CD14-positive monocyte (primary cell): ENCODE measurements around the gene PTGFRN. TPM values are rescaled to one million over a fixed set of nuclear protein-coding genes. Genes with fewer than 3 reads are reported as not detected.

Experiments
- DNase-seq, 3 donors: peaks; one replicate each; pipeline ENCODE4 v3.0.0-alpha.2; 2011 to 2022
- H2AFZ ChIP-seq: 2 replicates; pipeline ENCODE4 v1.6.0; 2012; ENCODE audit warnings: mild to moderate bottlenecking, low read depth, low read length, inconsistent platforms; ENCODE audit not compliant: insufficient read depth, poor library complexity, severe bottlenecking
- H3K27ac ChIP-seq, 2 donors: 1 replicate in 1 of 2; 2 replicates in 1 of 2; pipeline ENCODE4 v1.5.1; 2012 to 2013; ENCODE audit warnings: low read length in 2 of 2, control low read depth in 1 of 2, inconsistent platforms in 1 of 2, low read depth in 1 of 2, mild to moderate bottlenecking in 1 of 2
- H3K27me3 ChIP-seq, 2 donors: one replicate each; pipeline versions ENCODE4 v1.6.0 to v1.6.1; 2011 to 2013; ENCODE audit warnings: low read length in 2 of 2; ENCODE audit not compliant: control insufficient read depth in 2 of 2, insufficient read depth in 2 of 2
- H3K36me3 ChIP-seq, 2 donors: replicated peaks in 1 of 2; 1 replicate in 1 of 2; 2 replicates in 1 of 2; pipeline versions ENCODE4 v1.5.1 to v1.6.1; 2012 to 2013; ENCODE audit warnings: low read length in 2 of 2, control low read depth in 1 of 2, inconsistent platforms in 1 of 2, mild to moderate bottlenecking in 1 of 2; ENCODE audit not compliant: insufficient read depth in 2 of 2, control insufficient read depth in 1 of 2
- H3K4me1 ChIP-seq, 2 donors: 1 replicate in 1 of 2; 2 replicates in 1 of 2; pipeline versions ENCODE4 v1.5.1 to v1.6.1; 2012 to 2013; ENCODE audit warnings: low read length in 2 of 2, control low read depth in 1 of 2, inconsistent platforms in 1 of 2, mild to moderate bottlenecking in 1 of 2, moderate library complexity in 1 of 2; ENCODE audit not compliant: insufficient read depth in 2 of 2, control insufficient read depth in 1 of 2
- H3K4me2 ChIP-seq: replicated peaks from 2 replicates; pipeline ENCODE3; 2012; ENCODE audit warnings: low read length, moderate library complexity, mild to moderate bottlenecking; ENCODE audit not compliant: poor library complexity, severe bottlenecking; ENCODE audit errors: extremely low read depth
- H3K4me3 ChIP-seq, 3 experiments: fragments of 200-600 bp in 1 of 3; sonication (generic) in 1 of 3; replicated peaks in 1 of 3; 1 replicate in 2 of 3; 2 replicates in 1 of 3; pipeline ENCODE4 v1.5.1; 2011 to 2013; ENCODE audit warnings: low read length in 3 of 3, mild to moderate bottlenecking in 3 of 3, control low read depth in 2 of 3, low read depth in 2 of 3, inconsistent platforms in 1 of 3, moderate library complexity in 1 of 3
- H3K79me2 ChIP-seq: 2 replicates; pipeline ENCODE4 v1.6.0; 2012; ENCODE audit warnings: mild to moderate bottlenecking, control low read depth, inconsistent platforms, low read length, moderate library complexity; ENCODE audit not compliant: insufficient read depth
- H3K9ac ChIP-seq: 2 replicates; pipeline ENCODE4 v1.6.0; 2017; ENCODE audit warnings: low read length, mild to moderate bottlenecking; ENCODE audit not compliant: insufficient read depth, poor library complexity, severe bottlenecking
- H3K9me3 ChIP-seq, 2 donors: replicated peaks in 1 of 2; 1 replicate in 1 of 2; 2 replicates in 1 of 2; pipeline versions ENCODE4 v1.5.1 to v1.6.1; 2012 to 2013; ENCODE audit warnings: low read length in 2 of 2, control low read depth in 1 of 2; ENCODE audit not compliant: control insufficient read depth in 1 of 2, insufficient read depth in 1 of 2
- H4K20me1 ChIP-seq: 2 replicates; pipeline ENCODE4 v1.6.0; 2012; ENCODE audit warnings: mild to moderate bottlenecking, low read length, control low read depth, moderate library complexity; ENCODE audit not compliant: insufficient read depth
- H3K27ac Mint-ChIP-seq, 7 donors: one replicate each; pipeline ENCODE4 v1.8.0; 2020; ENCODE audit warnings: mild to moderate bottlenecking in 7 of 7, mixed read lengths in 7 of 7, moderate library complexity in 6 of 7, inconsistent platforms in 2 of 7
- H3K27me3 Mint-ChIP-seq, 3 donors: one replicate each; pipeline ENCODE4 v1.8.0; 2021 to 2022; ENCODE audit warnings: low read depth in 3 of 3, mild to moderate bottlenecking in 3 of 3, mixed read lengths in 3 of 3, moderate library complexity in 3 of 3, inconsistent platforms in 1 of 3
- H3K36me3 Mint-ChIP-seq, 2 donors: one replicate each; pipeline ENCODE4 v1.8.0; 2020; ENCODE audit warnings: mixed read lengths in 2 of 2, inconsistent platforms in 1 of 2, mild to moderate bottlenecking in 1 of 2
- H3K4me1 Mint-ChIP-seq: one replicate; pipeline ENCODE4 v1.8.0; 2020; ENCODE audit warnings: mild to moderate bottlenecking, mixed read lengths
- H3K4me3 Mint-ChIP-seq, 2 donors: one replicate each; pipeline ENCODE4 v1.8.0; 2020; ENCODE audit warnings: mild to moderate bottlenecking in 2 of 2, mixed read lengths in 2 of 2, moderate library complexity in 1 of 2
- H3K9me3 Mint-ChIP-seq, 7 donors: one replicate each; pipeline ENCODE4 v1.8.0; 2020 to 2022; ENCODE audit warnings: mixed read lengths in 7 of 7, mild to moderate bottlenecking in 6 of 7, moderate library complexity in 6 of 7, inconsistent platforms in 2 of 7
- WGBS: methylation state at CpG from one replicate; pipeline ENCODE4 v1.1.5; 2013; ENCODE audit warnings: missing lambda C conversion rate; ENCODE audit not compliant: insufficient coverage; 5-methylcytosine and 5-hydroxymethylcytosine counted together
- intact Hi-C, 2 donors: fragments of 100-400 bp; cut with micrococcal nuclease; formaldehyde crosslinking; loops; one replicate each; pipeline versions ENCODE4 v1.15.0 to v1.15.1; 2023
- polyA plus RNA-seq, 3 donors: library from polyadenylated mRNA; depleted of rRNA in 1 of 3; unstranded in 2 of 3; stranded (reverse) in 1 of 3; fragments of 300-500 nt in 2 of 3; fragments of >200 nt in 1 of 3; fragmentation: Illumina TruSeq in 2 of 3; gene quantifications; 1 replicate in 2 of 3; 2 replicates in 1 of 3; pipeline ENCODE4 v1.2.3, GENCODE V29; 2012 to 2021
- TF ChIP-seq, protein P1 (sequence below): fragments of 200-600 bp; IDR thresholded peaks from one replicate; pipeline ENCODE4 v1.8.0; 2022; ENCODE audit warnings: antibody characterized with exemption, mild to moderate bottlenecking

The PTGFRN gene
- polyA plus RNA-seq, 3 donors, result 1.5 to 2.9 (median 1.6) TPM

- no peak overlapping the region for H3K4me3 ChIP-seq
- no peaks in the 10 kb centered on the region for H3K9me3 Mint-ChIP-seq
- no peaks in the 10 kb centered on the region for H3K36me3 ChIP-seq
- no peaks in the 10 kb centered on the region for H3K4me1 Mint-ChIP-seq
- no peak overlapping the region for H3K27ac Mint-ChIP-seq
- no peaks in the 10 kb centered on the region for H3K4me1 ChIP-seq
- H3K36me3 Mint-ChIP-seq, result no peaks in the 10 kb centered on the region
- H3K4me2 ChIP-seq, result no peak overlapping the region
- no peak overlapping the region for H2AFZ ChIP-seq
- H3K79me2 ChIP-seq, result no peaks in the 10 kb centered on the region
- DNase-seq, result no peak
- no peaks in the 10 kb centered on the region for H3K27me3 ChIP-seq
- no peaks in the 10 kb centered on the region for H3K9me3 ChIP-seq
- H4K20me1 ChIP-seq, result no peaks in the 10 kb centered on the region
- H3K27ac ChIP-seq, result no peak overlapping the region
- no peak overlapping the region for H3K9ac ChIP-seq
- TF ChIP-seq, protein P1, sequence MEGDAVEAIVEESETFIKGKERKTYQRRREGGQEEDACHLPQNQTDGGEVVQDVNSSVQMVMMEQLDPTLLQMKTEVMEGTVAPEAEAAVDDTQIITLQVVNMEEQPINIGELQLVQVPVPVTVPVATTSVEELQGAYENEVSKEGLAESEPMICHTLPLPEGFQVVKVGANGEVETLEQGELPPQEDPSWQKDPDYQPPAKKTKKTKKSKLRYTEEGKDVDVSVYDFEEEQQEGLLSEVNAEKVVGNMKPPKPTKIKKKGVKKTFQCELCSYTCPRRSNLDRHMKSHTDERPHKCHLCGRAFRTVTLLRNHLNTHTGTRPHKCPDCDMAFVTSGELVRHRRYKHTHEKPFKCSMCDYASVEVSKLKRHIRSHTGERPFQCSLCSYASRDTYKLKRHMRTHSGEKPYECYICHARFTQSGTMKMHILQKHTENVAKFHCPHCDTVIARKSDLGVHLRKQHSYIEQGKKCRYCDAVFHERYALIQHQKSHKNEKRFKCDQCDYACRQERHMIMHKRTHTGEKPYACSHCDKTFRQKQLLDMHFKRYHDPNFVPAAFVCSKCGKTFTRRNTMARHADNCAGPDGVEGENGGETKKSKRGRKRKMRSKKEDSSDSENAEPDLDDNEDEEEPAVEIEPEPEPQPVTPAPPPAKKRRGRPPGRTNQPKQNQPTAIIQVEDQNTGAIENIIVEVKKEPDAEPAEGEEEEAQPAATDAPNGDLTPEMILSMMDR, result no peak
- no peak overlapping the region for H3K4me3 Mint-ChIP-seq
- intact Hi-C loops, result no loop called here
- WGBS, result no CpG with 5 or more reads among the region's 4 CpGs
- H3K27me3 Mint-ChIP-seq, result peaks cover 2 to 5% (median 3%) of the 10 kb centered on the region in 3 donors
These were observed 47.9 kb downstream of the PTGFRN start for GRCh38 chr1:116957646-116958045.

DNA sequence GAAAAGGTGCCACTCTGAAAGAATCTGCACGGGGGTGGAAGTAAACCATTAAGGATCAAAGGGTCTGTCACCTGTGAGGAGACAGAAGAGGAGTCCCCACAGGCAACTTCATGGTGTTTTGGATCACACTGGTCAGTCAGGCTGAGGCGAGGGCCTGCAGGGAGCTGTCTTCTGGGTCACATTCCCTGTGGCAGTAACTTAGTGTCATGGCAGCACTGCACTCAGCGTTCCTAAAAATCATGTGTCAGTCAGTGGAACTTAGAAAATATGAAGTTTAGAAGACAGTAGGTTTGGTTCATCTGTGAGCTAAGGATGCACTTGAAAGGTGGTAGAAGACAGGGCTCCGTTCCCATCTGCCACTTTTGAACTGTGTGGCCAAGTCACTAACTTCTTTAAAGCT is 48.4 kb downstream of the PTGFRN start:
- Mint-ChIP-seq H3K36me3 (no peaks in the 10 kb centered on the region), H3K27me3 (peaks cover 2 to 5% (median 3%) of the 10 kb centered on the region in 3 donors)
- WGBS, result 94% methylated on average over 3 of the region's 4 CpGs

More for the DNA sequence above, 48.4 kb downstream of the PTGFRN start:
- intact Hi-C loops, result no loop called here
- Mint-ChIP-seq H3K9me3 (no peaks in the 10 kb centered on the region), H3K4me1 (no peaks in the 10 kb centered on the region), H3K4me3 (no peak overlapping the region), H3K27ac (no peak overlapping the region)
- Histone ChIP-seq H3K4me3 (no peak overlapping the region), H2AFZ (no peak overlapping the region), H3K27me3 (no peaks in the 10 kb centered on the region), H3K9me3 (no peaks in the 10 kb centered on the region), H3K36me3 (no peaks in the 10 kb centered on the region), H4K20me1 (no peaks in the 10 kb centered on the region), H3K4me2 (no peak overlapping the region), H3K4me1 (peaks cover 4% of the 10 kb centered on the region in 2 donors), H3K27ac (no peak overlapping the region), H3K9ac (no peak overlapping the region), H3K79me2 (no peaks in the 10 kb centered on the region)
- DNase-seq, result no peak
- TF ChIP-seq, protein P1, result no peak
